HG03045 (cell line): Measurements from ENCODE around the gene PPM1K.

Source experiments
- ATAC-seq: cut with Tn5 transposase; IDR thresholded peaks from one replicate; pipeline ENCODE4 v1.9.1; 2021; ENCODE audit warnings: mild to moderate bottlenecking, moderate library complexity; ENCODE audit not compliant: unreplicated experiment

The PPM1K gene

DNA sequence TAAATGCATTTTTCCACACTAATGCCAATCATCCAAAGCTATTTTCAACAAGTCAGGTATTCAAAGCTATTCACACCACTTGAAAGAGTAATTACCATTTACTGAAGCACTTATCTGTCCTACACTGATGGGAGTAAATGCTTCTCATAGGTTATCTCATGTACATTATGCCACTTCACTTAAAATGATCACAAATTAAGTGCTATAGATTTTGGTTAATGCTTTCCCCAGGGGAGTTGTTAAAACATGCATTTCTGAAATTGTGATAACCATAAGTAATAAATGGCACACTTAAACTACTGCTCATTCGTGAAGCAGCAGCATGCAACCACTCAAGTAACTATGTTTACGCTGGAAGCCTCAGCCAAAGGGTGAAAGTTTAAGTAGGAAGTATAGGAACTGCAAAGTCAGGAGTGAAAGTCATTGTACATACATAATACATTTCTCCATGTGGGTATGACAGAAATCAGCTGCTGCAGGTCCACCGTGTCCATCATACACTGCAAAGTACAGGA lies 6.6 kb downstream of the PPM1K start:
- ATAC-seq = no peak

- ATAC-seq = no peak
These were observed 7.2 kb downstream of the PPM1K start for GRCh38 chr4:88276952-88277710.

DNA sequence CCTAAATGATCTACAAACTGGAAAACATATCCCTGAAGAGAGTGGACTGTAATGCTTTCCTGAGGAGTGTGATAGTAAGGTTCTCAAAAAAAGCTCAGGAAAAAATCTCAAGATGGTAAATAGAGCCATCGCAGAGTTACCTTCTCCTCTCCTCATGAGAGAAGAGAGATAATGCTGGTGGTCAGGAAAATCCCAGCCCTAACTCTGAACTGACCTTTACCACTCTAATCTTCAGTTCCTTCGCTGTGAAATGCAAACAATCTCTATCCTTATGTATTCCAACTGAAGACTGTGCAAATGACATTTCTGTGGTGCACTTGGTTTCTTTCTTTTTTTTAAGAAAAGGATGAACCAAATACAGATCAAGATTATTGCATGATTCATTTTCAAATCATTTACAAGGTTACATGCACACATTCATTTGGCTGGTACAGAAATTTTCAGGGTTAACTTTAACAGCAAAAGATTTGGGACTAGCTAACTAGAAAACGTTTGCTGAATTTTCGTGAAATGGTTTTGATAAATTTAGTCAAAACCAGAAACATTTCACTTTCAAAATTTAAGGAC lies 8.3 kb downstream of the PPM1K start:
- ATAC-seq = no peak

DNA sequence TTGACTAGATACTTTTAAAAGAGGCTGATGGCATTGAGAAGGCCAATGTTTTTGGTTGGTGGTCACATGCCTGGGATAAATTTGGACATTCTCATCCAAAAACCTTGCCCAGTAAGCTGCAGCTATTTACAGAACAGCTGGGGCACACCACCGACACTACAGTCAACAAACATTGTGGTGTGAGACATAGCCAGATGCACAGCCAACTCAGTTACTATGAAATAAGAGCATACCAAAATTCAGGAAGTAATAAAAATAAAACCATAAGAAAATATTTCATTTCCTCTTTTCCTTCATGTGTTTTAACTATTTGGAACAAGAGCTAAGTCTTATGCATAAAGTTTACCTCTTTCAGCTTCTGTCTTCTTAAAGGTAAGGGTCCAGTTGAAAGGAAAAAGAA lies 8.8 kb downstream of the PPM1K start:
- ATAC-seq = no peak

- ATAC-seq = no peak
These were observed 15.4 kb downstream of the PPM1K start for GRCh38 chr4:88268913-88269312.

DNA sequence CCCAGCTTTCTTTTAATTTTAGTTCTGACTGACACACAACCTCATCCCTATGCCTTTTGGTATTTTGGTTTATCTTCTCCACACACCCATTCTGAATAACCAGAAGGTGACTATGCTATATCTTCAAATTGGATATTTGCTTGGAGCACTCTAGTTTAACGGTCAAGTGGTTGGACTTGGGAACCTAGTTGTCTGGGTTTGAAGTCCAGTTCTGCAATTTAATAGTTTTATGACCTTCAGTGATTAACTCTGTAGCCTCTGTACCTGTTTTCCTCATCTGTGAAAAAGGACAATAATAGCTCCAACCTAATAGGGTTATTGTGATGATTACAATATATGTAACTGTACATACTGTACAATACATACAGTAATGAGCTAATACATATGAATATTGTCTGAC lies 20.0 kb downstream of the PPM1K start:
- ATAC-seq = no peak

DNA sequence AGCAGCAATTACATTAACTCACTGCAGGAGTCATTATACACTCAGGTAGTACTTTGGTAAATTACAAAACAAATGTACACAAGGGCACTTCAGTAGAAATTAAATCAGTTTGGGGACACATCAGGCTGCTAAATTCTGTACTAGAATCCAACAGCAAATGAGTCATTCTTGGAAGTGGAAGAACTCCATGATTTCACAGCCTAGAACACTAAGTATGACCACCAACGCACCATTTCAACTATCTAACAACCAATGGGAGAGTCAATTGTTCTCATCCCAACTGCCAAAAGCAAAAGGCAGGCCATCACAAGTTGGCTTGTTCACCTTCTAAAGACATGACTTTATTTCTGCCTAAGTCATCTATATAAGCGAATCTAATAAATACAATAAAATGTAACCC lies 26.6 kb downstream of the PPM1K start:
- ATAC-seq = no peak

DNA sequence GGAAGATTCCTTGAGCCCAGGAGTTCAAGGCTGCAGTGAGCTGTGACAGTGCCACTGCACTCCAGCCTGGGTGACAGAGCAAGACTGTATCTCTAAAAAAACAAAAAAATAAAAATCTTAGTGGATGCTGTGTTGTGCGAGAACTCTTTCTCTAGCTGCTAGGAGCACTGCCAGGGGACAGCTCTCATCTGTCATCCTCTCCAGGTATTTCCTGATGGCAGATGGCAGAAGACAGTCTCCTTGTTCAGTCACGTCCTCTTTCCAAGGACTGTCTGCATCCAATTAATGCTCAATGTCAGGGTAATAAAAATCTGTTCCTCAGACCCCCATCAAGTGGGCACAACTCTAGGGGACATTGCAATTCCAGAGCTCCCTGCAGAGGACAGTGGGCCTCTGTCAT lies 29.2 kb downstream of the PPM1K start:
- no peak for ATAC-seq

- no peak for ATAC-seq
These were observed 32.4 kb downstream of the PPM1K start for GRCh38 chr4:88251924-88252323.

DNA sequence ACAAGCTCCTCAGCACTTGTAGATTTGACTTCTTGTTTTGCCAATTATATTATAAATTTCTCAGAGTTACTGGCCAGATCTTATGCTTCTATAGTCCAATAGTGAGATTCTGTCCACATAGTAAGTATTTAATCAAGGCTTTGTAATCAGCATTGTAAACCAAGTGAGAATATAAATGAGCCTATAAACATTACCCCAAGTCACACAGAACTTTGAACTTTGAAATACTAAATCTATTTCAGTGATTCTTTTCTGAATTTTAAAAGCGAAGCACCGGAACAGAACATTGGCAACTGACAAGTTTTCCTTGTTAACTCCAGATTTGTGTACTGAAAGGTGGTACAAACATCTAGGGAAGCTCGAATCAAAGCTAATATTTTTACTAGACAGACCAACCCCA lies 37.2 kb downstream of the PPM1K start:
- ATAC-seq = no peak

DNA sequence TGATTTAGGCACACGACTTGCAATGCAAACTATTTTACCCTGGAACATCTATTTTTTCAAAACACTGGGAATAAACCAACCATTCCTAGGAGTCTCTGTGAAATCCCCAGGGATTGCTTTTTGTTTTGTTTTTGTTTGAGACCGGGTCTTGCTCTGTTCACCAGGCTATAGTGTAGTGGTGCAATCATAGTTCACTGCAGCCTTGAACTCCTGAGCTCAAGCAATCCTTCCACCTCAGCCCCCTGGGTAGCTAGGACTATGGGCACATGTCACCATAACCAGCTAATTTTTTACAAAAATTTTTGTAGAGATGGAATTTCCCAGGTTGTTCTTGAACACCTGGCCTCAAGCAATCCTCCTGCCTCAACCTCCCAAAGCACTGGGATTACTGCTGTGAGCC lies 37.8 kb downstream of the PPM1K start:
- ATAC-seq = no peak

DNA sequence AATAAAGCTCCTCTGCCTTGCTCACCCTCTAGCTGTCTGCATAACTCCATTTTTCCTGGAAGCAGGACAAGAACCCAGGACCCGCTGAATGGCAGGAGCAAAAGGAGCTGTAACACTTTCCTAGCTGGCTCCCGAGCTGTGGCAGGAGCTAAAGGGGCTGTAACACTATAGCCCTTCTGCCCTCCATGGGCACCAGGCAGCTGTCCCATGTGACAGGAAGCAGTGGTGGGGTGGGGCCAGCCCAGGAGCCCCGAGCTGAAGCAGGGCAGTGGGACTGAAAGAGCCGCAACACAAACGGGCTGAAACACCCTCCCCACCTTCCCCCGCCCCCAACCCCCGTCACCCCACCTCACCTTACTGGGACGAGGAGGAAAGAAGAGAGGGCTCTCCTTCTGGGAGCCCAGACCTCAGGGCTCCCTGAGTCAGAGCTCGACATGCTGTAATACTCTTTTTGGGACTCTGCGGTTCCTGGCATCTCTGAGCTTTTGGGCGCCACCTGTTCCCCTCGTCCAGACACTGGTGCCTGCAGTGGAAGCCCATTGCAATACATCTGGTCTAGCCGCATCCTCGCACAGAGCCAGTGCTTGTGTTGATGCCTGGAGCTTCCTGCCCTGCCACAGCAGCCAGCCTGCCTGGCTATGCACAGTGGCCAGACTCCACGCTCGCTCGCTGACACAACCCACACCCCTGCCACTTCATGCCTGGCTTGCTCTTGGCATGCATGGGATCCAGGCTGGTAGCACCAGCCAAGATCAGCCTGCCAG lies 39.4 kb downstream of the PPM1K start:
- ATAC-seq = peak; percentile 51

DNA sequence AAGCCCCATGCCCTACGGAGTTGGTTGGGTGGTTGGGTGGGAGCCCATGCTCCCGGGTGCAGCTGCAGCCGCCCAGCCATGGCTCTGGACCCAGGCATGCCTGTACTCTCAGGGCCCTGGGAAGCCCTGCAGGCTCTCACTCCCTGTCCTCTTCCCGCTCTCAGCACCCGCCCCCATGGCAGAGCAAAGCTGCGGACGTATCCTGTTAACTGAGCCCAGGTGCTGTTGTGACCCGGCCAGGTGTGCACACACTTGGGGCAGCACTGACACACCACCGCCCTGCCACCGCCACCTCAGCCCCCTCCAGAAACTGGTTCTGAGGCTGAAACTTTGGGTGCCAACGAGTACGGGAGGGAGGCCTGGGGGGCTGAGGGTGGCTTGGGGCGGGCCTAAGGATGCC lies 40.3 kb downstream of the PPM1K start:
- ATAC-seq = no peak

- ATAC-seq = no peak
These were observed 42.2 kb downstream of the PPM1K start for GRCh38 chr4:88242144-88242543.

DNA sequence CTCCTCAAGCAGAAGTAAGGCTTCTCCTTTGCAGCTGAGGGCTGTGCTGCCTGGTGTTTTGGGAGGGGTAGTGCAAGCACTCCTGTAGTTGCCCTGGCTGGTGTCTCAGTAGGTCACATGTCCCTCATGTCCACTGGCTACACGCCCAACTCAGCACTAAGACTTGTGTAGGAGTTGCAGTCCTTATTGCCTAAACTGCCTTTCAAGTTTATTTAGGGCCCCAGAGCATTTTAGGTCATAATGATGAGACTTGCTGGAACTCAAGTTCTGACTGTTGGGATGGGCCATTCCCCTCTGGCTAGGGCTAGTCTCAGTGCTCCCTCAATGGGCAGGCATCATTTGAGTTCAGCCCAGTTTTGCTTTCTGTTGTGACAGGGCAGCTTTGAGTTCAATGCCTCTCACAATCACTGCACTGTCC lies 44.1 kb downstream of the PPM1K start:
- ATAC-seq = no peak

DNA sequence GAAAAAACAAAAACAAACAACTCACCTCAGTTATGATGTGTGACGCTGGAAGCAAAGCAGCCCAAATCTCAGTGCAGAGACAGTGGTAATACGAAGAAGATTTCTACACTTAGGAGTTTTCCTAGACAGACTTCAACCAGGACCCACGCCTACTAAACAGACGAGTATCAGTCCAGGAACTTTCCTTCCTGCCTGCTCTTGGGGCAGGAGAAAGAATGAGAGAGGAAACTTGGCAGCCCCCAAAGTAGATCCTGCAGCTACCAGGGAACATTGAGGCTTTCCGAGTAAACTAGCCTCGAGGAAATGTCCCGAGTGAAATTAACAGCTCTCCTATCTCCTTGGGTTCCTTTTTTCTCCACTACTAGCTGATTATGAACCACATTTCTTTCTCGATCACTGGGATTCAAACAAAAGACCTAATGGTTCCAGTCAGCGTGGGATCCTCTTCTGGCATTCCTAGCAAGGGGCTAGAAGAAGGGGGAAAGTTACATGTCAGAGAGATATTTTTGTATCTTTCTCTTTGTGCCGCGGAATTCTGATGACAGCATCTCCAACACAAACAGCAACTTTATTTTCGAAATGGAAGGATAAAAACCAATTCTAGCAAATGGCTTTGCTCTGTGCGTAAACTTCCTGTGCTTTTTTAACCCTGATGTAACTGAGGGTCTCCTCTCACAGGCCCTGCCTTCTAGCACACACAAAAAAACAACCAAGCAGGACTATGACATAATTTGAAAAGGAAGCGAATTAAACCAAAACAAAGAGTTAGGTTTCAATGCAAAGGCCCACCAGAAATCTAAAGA lies 53.2 kb downstream of the PPM1K start:
- no peak for ATAC-seq

- ATAC-seq = no peak
These were observed 53.9 kb downstream of the PPM1K start for GRCh38 chr4:88230461-88230891.

GRCh38 chr4:88227734-88228133 lies 56.6 kb downstream of the PPM1K start:
- no peak for ATAC-seq

DNA sequence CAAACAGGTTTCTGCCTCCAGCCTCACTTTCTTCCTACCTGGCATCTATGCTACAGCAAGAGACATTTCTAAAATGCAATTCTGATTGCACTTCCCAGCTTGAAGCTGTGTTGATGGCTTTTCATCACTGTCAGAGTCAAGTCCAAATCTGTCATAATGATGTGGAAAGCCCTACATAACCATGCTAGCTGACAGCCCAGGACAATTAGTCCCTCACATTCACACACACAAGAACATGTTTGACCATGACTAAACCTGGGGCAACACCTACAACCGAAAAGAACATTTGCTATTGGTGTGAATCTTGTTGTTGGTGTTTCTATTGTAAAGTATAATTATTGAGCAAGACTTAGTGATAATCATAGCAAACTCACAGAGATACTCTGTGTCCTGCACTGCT lies 58.2 kb downstream of the PPM1K start:
- no peak for ATAC-seq

- no peak for ATAC-seq
These were observed 58.9 kb downstream of the PPM1K start for GRCh38 chr4:88225232-88226105.
